Measurements from ENCODE around the gene STX5. TPM values are rescaled to one million over a fixed set of nuclear protein-coding genes. Genes with fewer than 3 reads are reported as not detected.

STX5 gene
- polyA plus RNA-seq, 3 donors: 36.4 to 39.6 (median 38.5) TPM

- H3K4me3 Mint-ChIP-seq: peak overlapping the region; percentile 78 to 85
- Histone ChIP-seq H3K9me3 (replicated peaks in 1 of 2; ENCODE audit: control insufficient read depth in 1 of 2, insufficient read depth in 1 of 2, low read length in 2 of 2) (no peaks in the 10 kb centered on the region), H3K4me1 (ENCODE audit: control insufficient read depth in 1 of 2, insufficient read depth in 2 of 2, low read length in 2 of 2) (peaks cover 26 to 48% of the 10 kb centered on the region in 2 donors), H3K36me3 (replicated peaks in 1 of 2; ENCODE audit: control insufficient read depth in 1 of 2, insufficient read depth in 2 of 2, low read length in 2 of 2) (peaks cover 33 to 35% of the 10 kb centered on the region in 2 donors), H3K79me2 (ENCODE audit: insufficient read depth, low read length) (peaks cover 59% of the 10 kb centered on the region), H4K20me1 (ENCODE audit: insufficient read depth, low read length) (peaks cover 11% of the 10 kb centered on the region), H3K27ac (ENCODE audit: low read depth in 1 of 2, low read length in 2 of 2) (peak overlapping the region; percentile 83 to 98), H3K4me3 (replicated peaks in 1 of 3; ENCODE audit: low read depth in 2 of 3, low read length in 3 of 3) (peak overlapping the region; percentile 77 to 100 (median 84)), H2AFZ (ENCODE audit: insufficient read depth, low read depth, low read length, poor library complexity, severe bottlenecking) (peak overlapping the region; percentile 93), H3K4me2 (replicated peaks; ENCODE audit: extremely low read depth, low read length, poor library complexity, severe bottlenecking) (peak overlapping the region; percentile 95), H3K27me3 (ENCODE audit: control insufficient read depth in 2 of 2, insufficient read depth in 2 of 2, low read length in 2 of 2) (no peaks in the 10 kb centered on the region), H3K9ac (ENCODE audit: insufficient read depth, low read length, poor library complexity, severe bottlenecking) (peak overlapping the region; percentile 98)
- peak; percentile 98 for TF ChIP-seq CTCF (IDR thresholded peaks at IDR 0.05)
- H3K27ac Mint-ChIP-seq: peak overlapping the region; percentile 83 to 92 (median 89)
- peaks cover 43% of the 10 kb centered on the region for H3K4me1 Mint-ChIP-seq
- intact Hi-C loops (cut with micrococcal nuclease): loop anchor here (1.0 to 10.0 kb wide), 7 partner anchors 25 to 192 kb away; partner anchors contain the start of genes POLR2G (in 1 of the 2), STX5 (in 1 of the 2), TEX54 (in 1 of the 2) and TUT1 (in 1 of the 2)
- whole genome bisulfite sequencing (ENCODE audit: insufficient coverage): 2% methylated on average over 51 of the region's 51 CpGs
- H3K36me3 Mint-ChIP-seq: peaks cover 26 to 40% of the 10 kb centered on the region in 2 donors
- peak; percentile 85 to 89 (median 87) for DNase-seq
- no peaks in the 10 kb centered on the region for H3K27me3 Mint-ChIP-seq (ENCODE audit: low read depth in 3 of 3)
- H3K9me3 Mint-ChIP-seq: peaks cover 0 to 3% (median 0%) of the 10 kb centered on the region in 7 donors
Measured at GRCh38 chr11:62786318-62787004, 45.4 kb downstream of the STX5 start.

DNA sequence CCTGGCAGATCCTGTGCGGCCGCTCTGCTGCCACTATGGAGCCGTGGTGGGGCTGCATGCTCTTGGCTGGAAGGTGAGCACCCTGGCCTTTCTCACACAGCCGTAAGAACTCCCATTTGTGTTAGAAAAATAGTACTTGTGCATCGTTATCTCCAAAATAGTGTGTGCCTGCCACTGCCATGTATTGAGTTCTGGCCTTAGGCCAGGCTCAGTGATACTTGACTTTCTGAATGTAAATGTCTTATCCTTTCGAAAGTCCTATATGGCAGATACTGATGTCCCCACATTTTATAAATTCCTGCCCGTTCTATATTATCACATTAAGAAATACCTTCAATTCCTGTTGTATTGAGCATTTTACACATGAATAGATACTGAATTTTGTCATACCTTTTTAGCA is 49.1 kb downstream of the STX5 start:
- intact Hi-C loops (cut with micrococcal nuclease): loop anchor here in 1 of 2 donors (10.0 kb wide), 1 partner anchor 188 kb away; the partner anchor contains the start of gene TUT1
- no peak overlapping the region for H3K27ac ChIP-seq (ENCODE audit: low read depth in 1 of 2, low read length in 2 of 2)
- H3K27me3 ChIP-seq (ENCODE audit: control insufficient read depth in 2 of 2, insufficient read depth in 2 of 2, low read length in 2 of 2): no peaks in the 10 kb centered on the region
- H2AFZ ChIP-seq (ENCODE audit: insufficient read depth, low read depth, low read length, poor library complexity, severe bottlenecking): no peak overlapping the region
- H3K4me3 ChIP-seq (replicated peaks in 1 of 3; ENCODE audit: low read depth in 2 of 3, low read length in 3 of 3): no peak overlapping the region
- H3K36me3 Mint-ChIP-seq: peaks cover 24 to 45% of the 10 kb centered on the region in 2 donors
- DNase-seq: no peak
- no peaks in the 10 kb centered on the region for H3K9me3 ChIP-seq (replicated peaks in 1 of 2; ENCODE audit: control insufficient read depth in 1 of 2, insufficient read depth in 1 of 2, low read length in 2 of 2)
- H3K27me3 Mint-ChIP-seq (ENCODE audit: low read depth in 3 of 3): peaks cover 0 to 1% (median 0%) of the 10 kb centered on the region in 3 donors
- H3K4me3 Mint-ChIP-seq: no peak overlapping the region
- no peak for TF ChIP-seq CTCF (IDR thresholded peaks at IDR 0.05)
- H3K27ac Mint-ChIP-seq: peak overlapping the region in 2 of 7 donors; percentile 25 to 49
- H3K4me2 ChIP-seq (replicated peaks; ENCODE audit: extremely low read depth, low read length, poor library complexity, severe bottlenecking): no peak overlapping the region
- WGBS (ENCODE audit: insufficient coverage): 100% methylated on average over 1 of the region's 7 CpGs
- peaks cover 10% of the 10 kb centered on the region for H3K4me1 Mint-ChIP-seq
- peaks cover 21% of the 10 kb centered on the region for H3K79me2 ChIP-seq (ENCODE audit: insufficient read depth, low read length)
- no peaks in the 10 kb centered on the region for H4K20me1 ChIP-seq (ENCODE audit: insufficient read depth, low read length)
- H3K36me3 ChIP-seq (replicated peaks in 1 of 2; ENCODE audit: control insufficient read depth in 1 of 2, insufficient read depth in 2 of 2, low read length in 2 of 2): peaks cover 24 to 27% of the 10 kb centered on the region in 2 donors
- no peak overlapping the region for H3K9ac ChIP-seq (ENCODE audit: insufficient read depth, low read length, poor library complexity, severe bottlenecking)
- peaks cover 8 to 13% of the 10 kb centered on the region in 2 donors for H3K4me1 ChIP-seq (ENCODE audit: control insufficient read depth in 1 of 2, insufficient read depth in 2 of 2, low read length in 2 of 2)
- peaks cover 0 to 3% (median 0%) of the 10 kb centered on the region in 7 donors for H3K9me3 Mint-ChIP-seq

All from CD14-positive monocyte (primary cell).